Superior temporal gyrus (tissue), 1 donor: ENCODE measurements around the gene HTR5A.
"Not testable (repeated sequence)": the region's sequence is repeated elsewhere in the genome, so short reads cannot be mapped to it uniquely, and the experiment has no call there.

Experiments used
- DNase-seq: peaks from one replicate; pipeline ENCODE4 v3.0.0-alpha.2; 2016; ENCODE audit errors: extremely low spot score

HTR5A gene

DNA sequence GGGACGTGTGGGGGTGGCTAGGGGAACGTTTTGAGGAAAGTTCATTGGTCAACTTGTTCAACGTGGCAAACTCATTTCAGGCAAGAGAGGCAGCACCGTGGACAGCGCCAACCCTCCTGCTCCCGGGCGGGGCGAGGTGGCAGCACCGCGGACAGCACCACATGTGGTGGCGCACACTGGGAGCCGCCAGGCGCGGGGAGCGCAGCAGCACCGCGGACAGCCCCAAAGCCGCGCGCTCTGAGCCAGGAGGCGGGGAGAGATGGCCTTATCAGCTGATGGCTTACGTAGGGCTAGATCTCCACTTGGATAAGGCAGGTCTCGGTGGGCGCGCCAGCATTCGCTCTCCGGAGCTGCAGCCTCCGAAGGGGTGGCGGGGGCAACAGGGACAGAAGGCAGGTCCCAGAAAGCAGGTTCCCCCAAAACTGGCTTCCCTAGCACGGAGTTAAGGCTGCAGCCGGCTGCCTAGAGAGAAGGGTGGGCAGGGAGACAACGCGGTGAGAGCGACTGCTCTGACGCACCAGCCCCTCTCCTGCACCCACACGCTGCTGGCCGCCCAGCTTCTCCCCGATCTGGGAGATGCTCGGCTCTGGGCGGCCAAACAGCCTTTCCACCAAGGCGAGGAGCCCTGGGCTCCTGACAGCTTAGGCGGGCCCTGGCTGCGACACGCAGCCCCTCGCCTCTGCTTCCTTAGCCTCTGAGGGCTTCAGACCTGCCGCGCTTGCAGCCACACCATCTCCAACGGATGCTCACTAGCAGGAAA, at the start of gene HTR5A:
Gene HTR5A (plus strand): TSS at position 333 of the 760 bp plus-strand sequence. CDS start 576 bp downstream, outside the sequence.
- DNase-seq: peak; percentile 67

DNA sequence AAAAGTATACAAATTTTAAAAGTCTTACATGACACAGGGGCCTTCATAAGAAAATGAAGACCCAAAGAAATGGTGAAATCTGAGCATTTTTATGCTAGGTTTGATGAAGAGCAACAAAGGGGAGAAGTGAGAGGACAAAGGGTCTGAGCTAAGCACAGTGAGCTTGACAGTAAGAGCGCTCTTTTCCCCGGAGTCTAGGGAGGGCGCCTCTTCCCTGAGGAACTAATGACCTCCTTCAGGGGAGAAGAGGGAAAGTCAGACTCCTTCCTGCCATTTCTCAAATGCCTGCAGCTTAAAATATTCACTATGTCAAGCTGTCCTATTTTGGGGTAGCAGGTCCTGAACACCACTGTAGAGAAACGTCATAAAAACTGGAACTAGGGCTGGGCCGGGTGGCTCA, 49.1 kb upstream of the HTR5A start:
- DNase-seq: no peak

DNA sequence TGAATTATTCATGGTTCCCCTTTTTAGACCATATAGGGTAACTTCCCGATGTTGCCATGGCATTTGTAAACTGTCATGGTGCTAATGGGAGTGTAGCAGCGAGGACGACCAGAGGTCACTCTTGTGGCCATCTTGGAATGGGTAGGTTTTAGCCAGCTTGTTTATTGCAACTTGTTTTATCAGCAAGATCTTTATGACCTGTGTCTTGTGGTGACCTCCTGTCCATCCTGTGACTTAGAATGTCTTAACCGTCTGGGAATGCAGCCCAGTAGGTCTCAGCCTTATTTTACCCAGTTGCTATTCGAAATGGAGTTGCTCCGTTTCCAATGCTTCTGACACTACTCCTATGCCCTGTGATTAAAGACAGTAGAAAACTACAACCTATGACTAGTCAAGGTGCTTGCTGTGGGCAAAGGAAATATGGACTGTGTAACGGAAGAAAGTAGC, 48.4 kb upstream of the HTR5A start:
- no peak for DNase-seq

DNA sequence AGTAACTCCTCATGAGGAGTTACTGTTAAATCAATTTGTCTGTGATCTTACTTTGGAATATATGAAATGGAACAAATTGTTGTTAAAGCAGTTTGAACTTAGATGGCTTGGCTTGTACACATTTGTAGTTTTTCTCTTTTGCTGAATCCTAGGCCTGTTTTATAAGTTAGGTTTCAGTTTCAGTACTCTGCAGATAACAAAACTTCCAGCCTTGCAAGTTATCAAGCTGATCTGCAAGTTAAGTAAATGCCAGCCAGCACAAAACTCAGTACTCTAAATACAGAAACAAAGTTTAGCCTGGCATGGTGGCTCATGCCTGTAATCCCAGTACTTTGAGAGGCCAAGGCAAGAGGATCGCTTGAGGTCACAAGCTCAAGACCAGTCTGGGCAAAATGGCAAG, 42.2 kb upstream of the HTR5A start:
- DNase-seq: no peak

DNA sequence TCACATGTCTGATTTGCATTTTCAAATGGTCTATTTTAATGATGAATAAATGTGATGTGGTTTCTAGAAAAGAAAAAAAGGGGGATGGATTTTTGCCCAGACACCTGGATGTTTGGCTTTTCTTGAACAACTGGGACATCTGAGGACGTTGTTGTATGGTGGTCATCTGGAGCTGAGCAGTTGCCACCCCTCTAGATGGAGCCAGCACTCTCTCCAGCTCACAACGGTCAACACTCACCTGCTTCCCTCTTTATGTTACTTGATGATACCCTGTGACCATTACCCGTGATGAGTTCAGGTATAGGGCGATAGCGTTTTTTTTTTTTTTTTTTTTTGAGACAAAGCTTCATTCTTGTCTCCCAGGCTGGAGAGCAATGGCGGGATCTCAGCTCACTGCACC, 37.1 kb upstream of the HTR5A start:
- DNase-seq: no peak

DNA sequence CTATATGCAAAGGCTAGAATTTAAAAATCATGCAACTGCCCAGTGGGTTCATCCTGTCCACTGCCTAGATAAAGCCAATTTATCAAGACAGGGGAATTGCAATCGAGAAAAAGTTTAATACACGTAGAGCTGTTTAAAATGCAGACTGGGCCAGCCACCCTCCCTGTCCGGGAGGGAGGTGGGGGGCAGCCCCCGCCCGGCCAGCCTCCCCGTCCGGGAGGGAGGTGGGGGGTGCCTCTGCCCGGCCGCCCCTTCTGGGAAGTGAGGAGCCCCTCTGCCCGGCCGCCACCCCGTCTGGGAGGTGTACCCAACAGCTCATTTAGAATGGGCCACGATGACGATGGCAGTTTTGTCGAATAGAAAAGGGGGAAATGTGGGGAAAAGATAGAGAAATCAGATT, 35.6 kb upstream of the HTR5A start:
- not testable (repeated sequence) for DNase-seq

DNA sequence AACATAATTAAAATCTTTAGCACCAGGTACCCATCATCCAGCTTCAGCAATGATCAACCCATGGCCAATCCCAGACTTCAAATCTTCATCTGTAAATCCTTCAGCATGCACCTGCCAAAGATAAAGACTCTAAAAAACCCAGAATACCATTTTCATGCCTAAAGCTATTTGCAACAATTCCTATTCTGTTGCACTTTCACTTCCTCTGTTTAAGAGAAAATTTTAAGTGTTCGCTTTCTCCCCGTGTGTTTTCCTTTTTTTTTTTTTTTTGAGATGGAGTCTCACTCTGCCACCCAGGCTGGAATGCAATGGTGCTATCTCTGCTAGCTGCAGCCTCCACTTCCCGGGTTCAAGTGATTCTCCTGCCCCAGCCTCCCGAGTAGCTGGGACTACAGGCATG, 31.8 kb upstream of the HTR5A start:
- DNase-seq: no peak

DNA sequence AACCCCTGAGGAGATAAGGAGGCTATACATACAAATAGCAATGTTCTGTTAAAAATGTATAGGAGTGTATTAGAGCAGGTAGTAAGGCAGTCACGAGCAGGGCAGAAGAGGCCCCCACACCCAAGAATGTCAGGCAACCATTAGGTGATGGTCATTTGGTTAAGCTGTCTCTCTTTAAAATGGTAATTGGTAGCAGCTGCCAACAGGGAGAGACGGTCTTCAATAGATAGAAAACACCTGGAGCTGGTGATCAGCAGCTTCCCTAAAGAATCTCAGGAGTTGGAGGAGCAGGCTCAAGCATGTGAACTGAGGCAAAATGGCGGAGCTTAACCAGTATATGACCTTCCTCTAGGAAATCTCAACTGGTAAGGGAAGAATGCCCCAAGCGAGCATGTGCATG, 26.4 kb upstream of the HTR5A start:
- no peak for DNase-seq

DNA sequence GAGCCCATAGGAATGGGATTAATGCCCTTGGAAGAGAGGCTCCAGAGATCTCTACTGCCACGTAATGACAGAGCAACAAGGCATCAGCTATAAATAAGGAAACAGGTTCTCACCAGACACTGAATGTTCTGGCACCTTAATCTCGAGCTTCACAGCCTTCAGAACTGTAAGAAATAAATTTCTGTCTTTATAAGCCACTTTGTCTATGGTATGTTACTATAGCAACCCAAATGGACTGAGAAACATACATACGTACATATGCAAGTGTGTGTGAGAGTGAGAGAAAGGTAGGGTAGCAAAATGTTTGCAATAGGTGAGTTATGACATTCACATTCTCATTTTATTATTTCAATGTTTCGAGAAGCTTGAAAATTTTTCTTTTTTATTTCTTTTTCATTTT, 22.1 kb upstream of the HTR5A start:
- peak; percentile 40 for DNase-seq

DNA sequence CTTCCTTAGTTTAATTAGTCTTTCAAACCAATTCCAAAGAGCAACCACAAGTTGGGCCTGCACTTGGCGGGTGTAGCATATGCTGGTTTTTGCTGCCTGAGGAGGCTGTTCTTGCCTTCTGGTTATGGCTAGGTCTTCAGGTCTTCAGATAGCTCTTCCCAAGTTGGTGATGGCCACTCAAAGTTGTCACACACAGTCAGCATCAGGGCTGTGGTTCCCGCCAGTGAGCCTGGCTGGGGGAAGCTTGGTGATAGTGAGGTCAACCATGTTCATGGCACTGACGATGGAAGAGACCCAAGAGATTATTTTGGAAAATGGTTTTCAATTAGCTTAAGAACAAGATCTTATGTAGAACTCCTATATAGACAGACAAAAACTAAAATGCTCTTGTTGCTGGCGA, 18.8 kb upstream of the HTR5A start:
- DNase-seq: no peak

DNA sequence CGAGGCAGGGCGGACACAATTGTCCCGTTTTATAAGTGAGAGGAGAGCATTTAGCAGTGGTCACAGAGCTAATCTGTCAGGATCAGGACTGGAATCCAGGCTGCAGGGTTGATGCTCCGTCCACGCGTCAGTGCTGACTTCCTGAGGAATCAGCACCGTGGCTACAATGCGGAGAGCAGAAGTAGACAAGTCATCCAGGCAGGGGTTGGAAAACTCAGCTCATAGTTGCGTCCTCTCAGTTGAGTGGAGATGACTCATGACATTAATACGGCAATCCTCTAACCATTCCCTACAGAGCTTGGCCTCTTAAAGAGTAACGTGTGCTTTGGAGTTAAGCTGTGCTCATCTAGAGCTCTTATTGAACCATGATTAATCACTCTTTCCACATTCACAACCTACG, 17.1 kb upstream of the HTR5A start:
- no peak for DNase-seq

DNA sequence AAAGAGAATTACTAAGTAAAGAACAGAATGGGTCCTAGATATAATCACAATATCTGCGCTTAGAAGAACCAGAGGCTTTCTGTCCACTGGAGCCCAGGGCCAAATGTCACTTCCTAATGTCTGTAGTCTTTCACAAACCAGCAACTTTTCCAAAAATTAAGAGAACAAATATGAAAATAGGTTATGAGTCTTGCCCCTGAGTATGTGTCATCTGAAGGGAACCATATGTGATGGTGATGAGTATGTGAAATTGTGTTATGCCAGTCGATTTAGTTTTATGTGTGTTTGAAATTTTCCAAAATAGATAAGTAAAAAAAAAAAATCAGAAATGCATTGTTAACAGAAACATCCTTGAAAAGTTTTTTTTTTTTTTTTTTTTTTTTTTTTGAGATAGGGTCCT, 15.4 kb upstream of the HTR5A start:
- DNase-seq: no peak

DNA sequence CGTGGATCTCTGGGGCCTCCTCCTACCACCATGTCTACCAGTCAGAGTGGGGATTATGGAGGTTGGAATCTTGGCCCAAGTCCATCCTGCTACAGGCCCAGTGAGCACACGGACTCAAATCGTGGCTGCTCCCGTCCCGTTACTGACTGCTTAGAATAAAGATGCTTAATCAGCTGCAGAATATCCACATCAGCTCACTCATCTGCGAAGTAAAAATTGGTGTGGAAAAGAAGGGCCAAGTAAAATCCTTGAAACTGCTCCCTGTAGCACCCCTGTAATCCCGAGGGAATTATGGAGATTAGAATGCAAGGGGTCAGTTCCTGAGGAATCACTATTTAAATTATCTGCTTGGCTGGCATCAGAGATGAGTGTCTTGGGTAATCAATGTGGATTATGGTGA, 13.0 kb upstream of the HTR5A start:
- DNase-seq: no peak

DNA sequence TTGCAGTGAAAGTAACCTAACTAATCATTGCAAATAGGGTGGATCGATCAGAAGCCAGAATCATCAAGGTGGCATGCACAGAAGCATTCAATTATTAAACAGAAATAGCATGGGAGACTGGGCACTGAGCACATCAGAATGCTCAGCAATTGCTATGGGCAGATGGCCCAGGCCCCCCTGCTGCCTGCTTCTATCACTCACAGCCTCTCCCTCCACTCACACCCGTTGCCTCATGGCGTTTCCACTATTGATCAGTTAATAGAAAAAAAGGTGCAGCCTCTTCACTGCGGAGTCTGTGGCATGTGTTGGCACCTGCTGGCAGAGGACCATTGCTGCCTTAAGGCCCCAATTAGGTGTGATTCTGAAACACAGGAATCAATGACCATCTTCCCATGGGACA, 11.2 kb upstream of the HTR5A start:
- DNase-seq: no peak

DNA sequence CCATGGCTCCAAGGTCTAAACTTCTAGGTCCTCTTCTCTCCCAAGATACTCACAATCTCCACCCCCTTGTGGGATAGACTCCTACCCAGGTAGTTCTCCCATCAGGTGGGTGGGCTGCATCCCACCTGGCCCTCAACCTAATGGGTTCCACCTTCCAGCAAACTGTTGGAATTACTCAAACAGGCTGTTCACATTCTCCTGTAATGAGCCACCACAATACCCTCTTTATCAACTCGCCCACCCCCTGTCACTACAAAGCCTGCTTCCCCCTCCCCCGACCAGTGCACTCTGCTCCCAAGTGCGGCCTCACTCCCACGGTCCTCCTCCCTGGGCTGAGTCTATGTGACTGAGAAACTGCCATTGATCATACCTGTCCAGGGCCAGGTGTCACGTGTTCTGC, 10.4 kb upstream of the HTR5A start:
- DNase-seq: no peak

DNA sequence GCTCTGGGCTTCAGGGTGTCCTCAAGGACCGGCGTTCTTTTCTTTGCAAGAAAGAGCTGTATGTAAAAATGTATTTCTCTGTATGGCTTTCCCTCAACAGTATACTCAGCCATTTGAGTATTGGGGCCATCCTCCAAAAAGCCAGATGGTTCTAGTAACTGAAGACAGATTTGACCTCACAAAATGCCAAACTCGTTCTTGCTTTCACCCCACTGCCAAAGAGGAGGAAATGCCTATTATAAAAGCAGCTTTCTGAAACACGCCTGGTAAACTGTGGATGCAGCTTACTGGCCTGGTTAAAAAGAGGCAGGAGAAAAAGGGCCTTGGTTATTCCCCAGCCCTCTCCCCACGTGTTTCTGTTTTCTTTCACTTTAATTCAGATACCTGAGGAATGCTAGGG, 7.7 kb upstream of the HTR5A start:
- DNase-seq: no peak

DNA sequence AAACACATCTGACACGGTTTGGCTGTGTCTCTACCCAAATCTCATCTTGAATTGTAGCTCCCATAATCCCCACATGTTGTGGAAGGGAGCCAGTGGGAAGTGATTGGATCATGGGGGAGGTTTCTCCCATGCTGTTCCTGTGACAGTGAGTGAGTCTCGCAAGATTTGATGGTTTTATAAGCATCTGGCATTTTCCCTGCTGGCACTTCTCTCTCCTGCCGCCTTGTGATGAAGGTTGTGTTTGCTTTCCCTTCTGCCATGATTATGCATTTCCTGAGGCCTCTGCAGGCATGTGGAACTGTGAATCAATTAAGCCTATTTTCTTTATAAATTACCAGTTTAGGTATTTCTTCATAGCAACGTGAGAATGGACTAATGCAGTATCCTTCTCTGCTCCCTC, 5.9 kb upstream of the HTR5A start:
- no peak for DNase-seq

DNA sequence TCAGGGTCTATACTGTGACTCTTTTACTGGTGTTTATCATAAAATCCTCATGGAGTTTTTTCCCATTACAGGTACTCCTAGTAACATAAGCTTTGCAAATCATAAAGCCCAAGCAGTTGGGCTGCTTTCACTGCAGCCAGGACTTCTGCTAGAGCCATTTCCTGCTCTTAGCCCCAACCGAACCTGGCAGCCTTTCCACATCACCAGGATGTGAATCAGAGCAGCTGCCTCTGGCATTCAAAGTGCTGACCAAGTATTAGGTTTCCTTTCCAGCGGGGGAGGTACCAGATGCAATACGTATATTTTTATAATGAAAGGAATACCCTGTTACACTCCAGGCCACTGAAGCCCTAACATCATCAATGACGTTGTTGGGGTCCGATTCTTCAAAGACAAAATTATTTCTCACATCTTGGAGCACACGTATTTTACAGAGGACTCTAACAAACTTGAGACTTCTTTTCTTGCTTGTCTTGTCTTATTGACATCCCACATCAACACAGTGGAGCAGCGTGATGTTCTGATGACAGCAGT, 3.6 kb upstream of the HTR5A start:
- DNase-seq: no peak

DNA sequence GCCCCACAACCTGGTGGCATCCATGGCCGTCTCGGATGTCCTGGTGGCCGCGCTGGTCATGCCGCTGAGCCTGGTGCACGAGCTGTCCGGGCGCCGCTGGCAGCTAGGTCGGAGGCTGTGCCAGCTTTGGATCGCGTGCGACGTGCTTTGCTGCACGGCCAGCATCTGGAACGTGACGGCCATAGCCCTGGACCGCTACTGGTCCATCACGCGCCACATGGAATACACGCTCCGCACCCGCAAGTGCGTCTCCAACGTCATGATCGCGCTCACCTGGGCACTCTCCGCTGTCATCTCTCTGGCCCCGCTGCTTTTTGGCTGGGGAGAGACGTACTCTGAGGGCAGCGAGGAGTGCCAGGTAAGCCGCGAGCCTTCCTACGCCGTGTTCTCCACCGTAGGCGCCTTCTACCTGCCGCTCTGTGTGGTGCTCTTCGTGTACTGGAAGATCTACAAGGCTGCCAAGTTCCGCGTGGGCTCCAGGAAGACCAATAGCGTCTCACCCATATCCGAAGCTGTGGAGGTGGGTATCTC, 1.1 kb downstream of the HTR5A start:
- DNase-seq: peak; percentile 40

DNA sequence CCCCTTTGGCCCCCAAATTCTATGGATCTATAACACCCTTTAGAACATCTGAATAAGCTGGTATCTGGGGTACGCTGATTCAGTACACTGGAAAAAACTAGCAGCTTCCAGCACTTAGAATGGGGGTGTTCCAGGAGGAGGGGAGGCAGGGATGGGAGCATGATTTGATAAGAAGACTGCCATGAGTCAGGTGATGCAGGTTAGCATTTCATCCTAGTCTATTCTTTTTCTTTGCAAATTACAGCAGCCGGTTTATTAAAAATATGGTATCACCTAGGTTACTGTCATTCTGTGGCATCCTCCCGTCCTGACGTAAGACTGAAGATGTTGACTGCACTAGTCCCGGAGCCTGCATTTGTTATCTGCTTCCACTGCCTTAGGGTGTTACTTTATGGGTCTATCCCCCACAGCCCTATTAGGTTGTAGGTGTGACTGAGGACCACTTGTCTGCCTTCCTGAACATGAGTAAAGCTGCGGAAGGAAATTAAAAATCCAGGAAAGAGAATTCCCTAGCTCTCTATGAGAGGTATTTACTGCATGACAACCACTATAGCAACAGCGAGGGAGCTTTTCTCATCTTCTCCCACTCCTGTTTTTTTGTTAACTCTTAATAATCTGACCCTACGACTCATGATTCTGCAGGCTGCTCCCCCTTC, 1.9 kb downstream of the HTR5A start:
- DNase-seq: peak; percentile 44

DNA sequence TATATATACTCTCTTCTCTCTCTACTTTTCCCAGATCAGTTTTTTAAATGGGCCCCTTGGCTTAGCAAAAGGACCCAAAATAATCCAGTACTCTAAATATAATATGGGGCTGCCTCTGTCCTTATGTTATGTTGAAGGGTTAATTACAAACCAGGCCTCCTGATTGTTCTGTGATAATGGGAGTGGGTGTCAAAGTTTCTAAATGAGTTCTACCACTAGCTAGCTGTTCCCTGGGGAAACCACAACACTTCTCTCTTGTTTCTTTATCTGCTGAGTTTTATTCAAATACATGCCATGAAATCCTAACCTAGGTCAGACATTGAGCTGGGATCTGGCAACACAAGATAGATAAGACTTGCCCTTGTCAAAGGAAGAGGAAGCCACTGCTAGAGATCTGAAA, 3.8 kb downstream of the HTR5A start:
- DNase-seq: no peak

DNA sequence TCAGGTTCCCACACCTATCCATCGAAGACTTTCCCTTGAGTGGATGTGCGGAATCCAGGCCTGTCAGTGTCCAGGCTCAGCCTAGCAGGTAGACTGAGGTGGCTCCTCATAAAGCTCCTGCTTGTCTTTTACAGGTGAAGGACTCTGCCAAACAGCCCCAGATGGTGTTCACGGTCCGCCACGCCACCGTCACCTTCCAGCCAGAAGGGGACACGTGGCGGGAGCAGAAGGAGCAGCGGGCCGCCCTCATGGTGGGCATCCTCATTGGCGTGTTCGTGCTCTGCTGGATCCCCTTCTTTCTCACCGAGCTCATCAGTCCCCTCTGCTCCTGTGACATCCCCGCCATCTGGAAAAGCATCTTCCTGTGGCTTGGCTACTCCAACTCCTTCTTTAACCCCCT, 13.9 kb downstream of the HTR5A start:
- DNase-seq: no peak

DNA sequence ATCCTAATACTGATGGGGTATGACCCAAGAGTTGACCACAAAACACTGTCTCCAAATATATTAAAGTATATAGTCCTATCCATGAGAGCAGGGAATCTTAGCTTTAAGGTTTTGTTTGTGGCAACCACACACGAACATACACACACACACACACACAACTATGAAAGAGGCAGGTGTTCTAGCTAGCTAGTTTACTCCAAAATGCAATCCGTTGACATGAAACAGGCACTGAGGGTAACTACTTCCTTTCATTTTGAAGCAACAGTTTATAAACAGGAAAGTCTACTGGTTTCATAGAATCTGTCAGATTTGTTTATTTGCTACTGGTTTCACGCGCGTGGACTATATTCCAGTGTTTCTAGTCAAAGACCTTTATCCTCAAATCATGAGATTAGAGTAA, 14.8 kb downstream of the HTR5A start:
- DNase-seq: no peak
